Posterior cingulate gyrus (tissue), 11 donors: ENCODE measurements around the gene GLRX5.
A peak's percentile ranks its signal among the peaks of the same experiment; 100 is the strongest.

Source experiments
- DNase-seq, 10 donors: peaks; one replicate each; pipeline versions ENCODE4 v3.0.0 to v3.0.0-alpha.2; 2020 to 2021; ENCODE audit warnings: mixed read lengths in 3 of 10
- intact Hi-C: fragments of 100-400 bp; cut with DNase I; formaldehyde crosslinking; loops from one replicate; pipeline ENCODE4 v1.15.1; 2023

The GLRX5 gene

DNA sequence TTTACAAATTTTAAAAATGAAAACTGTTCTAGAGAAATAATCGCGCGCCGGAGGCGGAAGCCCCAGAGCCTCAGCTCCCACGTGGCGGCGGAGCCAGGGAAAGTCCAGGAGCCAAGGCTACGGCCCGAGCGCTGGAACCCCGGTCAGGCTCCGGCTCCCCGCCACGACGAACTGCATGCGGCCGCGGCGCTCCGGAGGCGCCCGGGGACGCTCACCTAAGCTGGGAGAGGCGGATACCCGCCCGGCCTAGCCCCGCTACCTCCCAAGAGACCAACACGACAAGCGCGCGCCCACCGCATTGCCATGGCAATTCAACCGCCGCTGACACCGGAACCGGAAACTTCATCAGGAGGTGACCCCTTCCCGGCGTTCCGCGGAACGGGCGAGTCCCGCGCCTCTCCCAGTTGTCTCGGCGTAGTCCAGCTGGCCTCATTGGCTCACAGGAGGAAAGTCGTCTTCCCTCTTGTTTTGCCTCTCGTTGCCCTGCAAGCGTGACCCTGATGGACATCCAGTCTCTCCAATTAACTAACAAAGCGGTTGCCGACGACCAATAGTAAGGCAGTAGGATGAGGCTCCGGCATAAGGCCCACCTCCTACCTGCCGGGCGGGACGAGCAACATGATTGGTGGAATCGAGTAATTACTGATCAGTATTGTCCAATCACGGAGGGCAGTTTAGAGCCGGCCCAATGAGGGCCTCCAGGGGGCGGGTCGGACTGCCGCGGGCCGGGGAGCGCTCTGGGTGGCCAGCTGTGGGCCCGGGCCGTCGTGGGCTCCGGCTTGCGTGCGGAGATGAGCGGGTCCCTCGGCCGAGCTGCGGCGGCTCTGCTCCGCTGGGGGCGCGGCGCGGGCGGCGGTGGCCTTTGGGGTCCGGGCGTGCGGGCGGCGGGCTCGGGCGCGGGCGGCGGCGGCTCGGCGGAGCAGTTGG lies at the start of gene GLRX5:
Gene GLRX5 (plus strand): TSS at position 752 of the 927 bp plus-strand sequence. CDS start 40 bp downstream, at position 792.
- DNase-seq, result peak; percentile 96 to 100 (median 98)
- intact Hi-C loops, result no loop called here

DNA sequence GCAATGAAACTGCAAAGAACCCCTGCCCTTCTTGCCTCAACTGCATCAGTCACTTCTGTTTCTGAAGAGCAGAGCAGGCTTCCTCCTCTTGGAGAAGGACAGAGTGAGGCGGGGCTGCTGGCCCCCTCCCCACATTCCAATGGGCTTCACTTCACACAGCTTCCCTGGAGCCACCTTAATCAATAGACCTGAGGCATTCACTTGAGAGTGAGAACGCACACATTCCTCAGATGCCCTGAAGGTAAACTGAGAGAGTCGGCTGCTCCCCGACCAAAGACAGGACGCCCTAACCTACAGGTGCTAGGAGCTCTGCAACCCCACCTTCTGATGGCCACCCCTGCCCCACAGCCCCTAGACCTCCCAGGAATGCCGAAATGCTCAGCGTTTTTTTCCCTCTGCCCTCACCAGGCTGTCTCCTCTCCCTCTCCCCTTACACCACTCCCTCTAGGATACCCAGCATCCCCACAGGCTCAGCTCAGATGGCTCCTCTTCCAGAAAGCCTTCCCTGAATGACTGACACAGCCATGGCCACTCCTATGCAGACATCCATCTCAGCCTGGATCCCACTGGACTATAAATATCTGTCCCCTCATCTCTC lies 49.5 kb upstream of the GLRX5 start:
- intact Hi-C loops, result no loop called here
- DNase-seq, result peak in 2 of 10 donors; percentile 33 to 34

DNA sequence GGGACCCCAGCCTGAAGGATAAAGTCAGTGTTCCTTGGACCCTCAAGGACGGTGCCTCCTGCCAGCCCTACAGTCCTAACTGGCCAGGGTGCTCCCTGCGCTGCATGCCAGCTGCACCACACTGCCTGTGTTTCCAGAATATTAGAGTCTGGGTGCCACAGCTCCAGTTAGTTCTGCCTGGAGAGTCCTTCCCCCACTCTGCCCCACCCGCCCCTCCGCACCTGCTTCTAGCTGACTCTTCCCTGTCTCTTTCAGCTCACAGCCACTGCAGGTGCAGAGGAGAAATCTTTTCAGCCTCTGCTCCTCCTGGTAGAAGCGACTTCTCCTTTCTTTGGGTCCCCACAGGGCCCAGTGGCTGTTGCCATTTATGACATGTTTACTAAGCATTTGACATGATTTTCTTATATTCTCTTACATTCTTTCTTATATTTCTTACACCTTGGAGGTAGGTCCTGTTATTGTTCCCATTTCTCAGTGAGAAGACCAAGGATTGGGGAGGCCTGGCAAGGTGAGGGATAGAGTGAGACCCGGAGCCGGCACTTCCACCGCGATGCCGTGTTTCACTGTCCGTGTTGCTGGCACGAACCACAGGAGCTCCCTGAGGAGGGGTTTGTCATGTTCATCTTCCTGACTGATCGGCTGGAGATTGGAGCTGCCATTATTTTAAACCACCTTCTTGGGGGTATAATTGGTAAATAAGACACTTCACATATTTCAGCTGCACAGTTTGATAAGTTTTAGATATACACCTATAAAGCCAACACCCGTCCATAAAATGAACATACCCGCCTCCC lies 47.8 kb upstream of the GLRX5 start:
- intact Hi-C loops, result no loop called here

DNA sequence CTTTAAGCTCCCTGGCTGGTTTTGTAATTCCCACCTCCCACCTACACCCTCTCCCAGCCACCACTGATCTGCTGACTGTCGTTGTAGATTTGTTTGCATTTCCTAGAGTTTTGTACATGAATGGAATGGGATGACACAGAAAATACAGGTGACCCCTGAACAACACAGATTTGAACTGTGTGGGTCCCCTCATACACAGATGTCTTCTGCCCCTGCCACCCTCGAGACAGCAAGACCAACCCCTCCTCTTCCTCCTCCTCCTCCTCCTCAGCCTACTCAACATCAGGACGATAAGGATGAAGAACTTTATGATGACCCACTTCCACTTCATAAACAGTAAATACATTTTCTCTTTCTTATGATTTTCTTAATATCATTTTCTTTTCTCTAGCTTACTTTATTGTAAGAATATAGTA lies 47.2 kb upstream of the GLRX5 start:
- intact Hi-C loops, result no loop called here
- peak in 1 of 10 donors; percentile 18 for DNase-seq

More for the DNA sequence above, 47.8 kb upstream of the GLRX5 start:
- DNase-seq, result peak in 3 of 10 donors; percentile 55 to 70 (median 67)

DNA sequence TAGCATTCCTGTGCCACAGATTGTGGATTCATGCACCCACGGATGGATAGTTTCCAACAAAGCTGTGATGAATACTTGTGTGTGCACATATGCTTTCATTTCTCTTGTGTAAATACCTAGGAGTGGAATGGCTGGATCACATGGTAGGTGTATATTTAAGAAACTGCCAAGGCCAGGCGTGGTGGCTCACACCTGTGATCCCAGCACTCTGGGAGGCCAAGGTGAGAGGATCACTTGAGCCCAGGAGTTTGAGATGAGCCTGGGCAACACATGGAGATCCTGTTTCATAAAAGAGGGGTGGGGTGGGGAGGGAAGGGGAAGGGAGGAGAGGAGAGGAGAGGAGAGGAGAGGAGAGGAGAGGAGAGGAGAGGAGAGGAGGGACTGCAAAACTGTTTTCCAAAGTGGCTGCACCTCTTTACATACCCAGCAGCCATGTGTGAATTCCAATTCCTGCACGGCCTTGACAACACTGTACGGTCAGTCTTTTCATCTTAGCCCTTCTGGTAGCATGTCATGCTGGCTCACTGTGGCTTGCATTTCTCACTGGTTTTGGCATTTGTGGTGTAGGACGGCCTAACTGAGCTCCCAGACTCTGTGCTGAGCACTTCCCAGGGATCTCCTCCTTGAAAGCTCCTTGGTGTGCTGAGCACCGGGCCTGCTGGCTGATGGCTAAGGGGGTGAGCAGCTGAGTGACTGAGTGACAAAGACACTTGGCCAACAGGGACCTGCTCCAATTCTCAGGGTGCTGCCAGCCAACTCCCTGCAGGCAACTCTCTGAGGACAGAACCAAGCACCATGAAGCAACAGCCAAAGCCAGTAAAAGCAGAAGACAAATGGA lies 46.3 kb upstream of the GLRX5 start:
- intact Hi-C loops, result no loop called here
- DNase-seq, result peak in 6 of 10 donors; percentile 33 to 91 (median 54)

DNA sequence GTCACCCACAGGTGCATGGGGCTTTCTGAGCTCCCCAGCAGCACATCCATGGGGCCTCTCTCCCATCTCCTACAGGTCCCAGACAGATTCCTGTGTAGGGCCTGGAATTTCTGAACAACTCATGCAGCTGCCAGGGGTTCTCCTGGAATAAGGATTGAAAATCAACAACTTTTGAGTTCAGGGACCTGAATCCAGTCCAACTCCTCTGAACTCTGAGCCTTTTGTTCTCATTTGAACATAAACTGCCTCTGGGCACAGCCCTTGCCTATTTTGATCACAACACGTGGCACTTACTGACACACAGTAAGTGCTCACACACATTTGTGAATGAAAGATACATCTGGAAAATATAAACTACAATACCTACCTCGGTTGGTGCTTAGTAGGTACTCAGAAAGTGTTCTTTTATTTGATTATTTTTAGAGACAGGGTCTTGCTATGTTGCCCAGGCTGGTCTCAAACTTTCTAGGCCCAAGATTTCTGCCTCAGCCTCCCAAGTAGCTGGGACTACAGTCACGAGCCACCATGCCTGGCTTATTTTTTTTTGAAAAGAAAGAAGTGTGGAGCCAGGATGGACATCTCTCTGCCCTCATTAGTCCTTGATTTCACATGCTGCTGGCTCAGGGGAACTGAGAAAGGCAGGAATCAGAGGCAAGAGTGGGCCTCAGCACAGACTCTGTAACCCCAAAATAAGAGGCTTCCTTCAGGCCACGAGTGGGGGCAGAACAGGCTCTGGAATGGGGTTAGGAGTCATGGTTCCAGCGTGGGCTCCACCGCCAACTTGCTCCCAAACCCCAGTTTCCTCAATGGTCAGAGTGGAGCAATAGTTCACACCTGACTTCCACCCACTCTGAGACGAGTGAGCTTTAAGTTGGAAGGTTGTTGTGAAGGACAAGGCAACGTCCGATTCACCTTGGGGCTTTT lies 45.4 kb upstream of the GLRX5 start:
- DNase-seq, result peak in 2 of 10 donors; percentile 32 to 59
- intact Hi-C loops, result no loop called here

DNA sequence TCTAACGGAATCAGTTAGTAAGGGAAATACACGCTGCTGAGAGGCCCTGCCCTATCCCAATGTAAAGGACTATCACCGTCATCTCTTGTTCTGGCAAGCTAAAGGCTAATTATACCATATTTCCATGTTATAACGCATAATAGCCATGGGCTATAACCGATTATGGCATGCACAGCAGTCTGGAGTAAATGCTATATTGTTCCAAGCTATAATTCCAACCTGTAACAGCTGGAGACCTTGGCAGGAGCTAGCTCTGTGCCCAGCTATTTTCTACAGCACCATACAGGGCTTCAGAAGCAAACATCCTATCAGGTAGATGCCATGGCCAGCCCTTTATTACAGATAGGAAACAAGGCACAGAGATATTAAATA lies 44.7 kb upstream of the GLRX5 start:
- intact Hi-C loops, result no loop called here

DNA sequence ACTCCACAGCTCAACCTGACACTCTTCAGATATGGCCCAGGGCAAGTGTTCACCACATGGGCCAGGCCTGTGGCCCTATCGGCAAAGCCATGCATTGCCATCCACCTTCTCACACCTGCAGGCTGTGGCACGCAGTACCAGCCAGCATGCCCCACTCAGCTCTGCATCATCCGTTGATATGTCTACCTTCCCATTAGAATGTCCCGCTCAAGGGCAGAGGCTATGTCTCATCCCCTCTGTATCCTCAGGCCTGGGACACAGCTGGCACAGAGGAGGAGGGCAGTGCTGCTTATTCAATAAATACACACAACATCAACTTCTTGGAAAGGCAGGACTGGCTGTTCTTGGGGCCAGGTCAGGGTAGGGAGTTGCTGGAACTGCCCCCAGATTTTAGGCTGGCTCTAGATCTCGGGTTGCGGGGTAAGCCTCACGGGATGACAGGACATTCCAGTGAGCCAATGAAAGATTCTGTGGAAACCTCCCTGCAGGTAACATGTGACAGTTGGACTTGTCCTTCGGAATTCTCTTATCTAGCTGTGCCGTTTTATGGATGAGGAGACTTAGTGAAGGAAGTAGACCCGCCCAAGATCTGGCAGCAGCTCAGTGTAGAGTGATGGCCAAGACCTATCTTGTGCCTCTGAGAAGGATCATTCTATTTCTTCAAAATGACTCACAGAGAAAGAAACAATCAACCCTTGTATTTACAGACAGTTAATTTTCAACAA lies 44.0 kb upstream of the GLRX5 start:
- intact Hi-C loops, result no loop called here
- DNase-seq, result peak in 2 of 10 donors; percentile 19 to 52

More for the DNA sequence above, 44.7 kb upstream of the GLRX5 start:
- DNase-seq, result no peak

DNA sequence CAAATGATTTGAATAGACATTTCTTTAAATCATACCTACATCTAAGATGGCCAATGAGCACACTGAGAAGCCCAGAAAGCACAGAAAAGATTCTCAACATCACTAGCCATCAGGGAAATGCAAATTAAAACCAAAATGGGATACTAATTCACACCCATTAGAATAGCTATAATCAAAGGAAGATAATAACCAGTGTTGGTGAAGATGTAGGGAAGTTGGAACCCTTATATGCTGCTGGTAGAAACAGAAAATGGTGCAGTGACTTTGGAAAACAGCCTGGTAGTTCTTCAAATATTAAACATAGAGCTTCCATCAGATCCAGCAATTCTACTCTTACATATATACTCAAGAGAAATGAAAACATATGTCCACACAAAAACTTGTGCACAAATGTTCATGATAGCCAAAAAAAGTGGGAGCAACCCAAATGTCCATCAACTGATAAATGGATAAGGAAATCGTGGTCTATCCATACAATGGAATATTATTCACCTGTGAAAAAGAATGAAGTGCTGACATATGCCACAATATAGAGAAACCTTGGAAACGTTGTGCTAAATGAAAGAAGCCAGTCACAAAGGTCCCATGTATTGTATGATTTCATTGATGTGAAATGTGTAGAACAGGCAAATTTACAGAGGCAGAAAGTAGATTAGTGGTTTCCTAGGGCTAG lies 42.8 kb upstream of the GLRX5 start:
- no peak for DNase-seq
- intact Hi-C loops, result no loop called here

DNA sequence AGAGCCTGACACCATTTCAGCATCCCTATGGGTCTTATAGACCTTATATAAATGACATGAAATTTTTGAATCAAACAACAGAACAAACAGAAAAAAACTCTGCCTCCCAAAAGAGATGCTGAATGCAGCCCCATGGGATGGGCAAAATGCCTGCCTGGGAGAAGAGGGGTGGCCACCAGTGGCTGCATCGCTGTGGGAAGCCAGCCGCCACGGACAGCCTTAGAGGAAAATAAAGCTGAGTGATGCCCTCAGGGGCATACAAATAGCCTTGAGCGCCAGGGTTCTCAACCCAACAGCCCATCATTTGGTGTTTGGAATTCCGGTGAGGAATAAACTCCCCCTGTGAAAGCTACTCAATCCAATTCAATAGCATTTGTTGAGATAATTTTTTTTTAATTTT lies 41.3 kb upstream of the GLRX5 start:
- intact Hi-C loops, result no loop called here
- peak in 3 of 10 donors; percentile 39 to 57 (median 42) for DNase-seq

DNA sequence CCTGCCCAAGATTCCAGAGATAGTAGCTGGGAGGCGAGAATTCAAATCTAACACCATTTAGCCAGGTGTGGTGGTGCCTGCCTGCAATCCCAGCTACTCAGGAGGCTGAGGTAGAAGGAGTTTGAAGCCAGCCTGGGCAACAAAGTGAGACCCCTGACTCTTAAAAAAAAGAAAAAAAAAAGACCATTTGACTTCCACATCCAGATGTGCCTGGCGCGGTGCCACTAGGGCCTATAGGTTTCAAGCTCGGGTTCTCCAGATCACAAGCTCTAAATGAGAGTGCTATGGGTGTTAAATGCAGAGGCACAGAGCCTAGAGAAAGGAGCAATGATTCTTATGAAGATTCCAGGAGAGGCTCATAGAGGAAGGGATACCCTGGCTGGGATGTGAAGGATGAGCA lies 40.9 kb upstream of the GLRX5 start:
- intact Hi-C loops, result no loop called here
- peak in 3 of 10 donors; percentile 3 to 65 (median 28) for DNase-seq

DNA sequence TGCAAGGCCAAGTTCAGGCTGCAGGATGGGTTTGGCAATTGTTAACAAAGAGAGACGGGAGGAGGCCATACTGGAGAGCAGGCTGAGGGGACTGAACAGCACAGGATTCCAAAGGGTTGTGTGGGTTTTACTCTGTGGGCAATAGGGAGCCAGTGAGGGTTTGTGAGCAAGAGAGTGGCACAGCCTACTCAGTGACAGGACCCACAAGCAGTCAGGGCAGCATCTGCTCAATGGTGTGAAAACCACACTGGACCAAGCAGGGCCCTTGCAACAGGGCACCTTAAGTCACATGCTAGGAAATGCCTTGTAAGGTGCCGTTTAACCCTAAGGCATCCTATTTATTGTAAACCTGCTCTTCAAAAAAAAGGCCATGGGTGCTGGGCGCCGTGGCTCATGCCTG lies 40.4 kb upstream of the GLRX5 start:
- peak in 2 of 10 donors; percentile 35 to 67 for DNase-seq
- intact Hi-C loops, result no loop called here

DNA sequence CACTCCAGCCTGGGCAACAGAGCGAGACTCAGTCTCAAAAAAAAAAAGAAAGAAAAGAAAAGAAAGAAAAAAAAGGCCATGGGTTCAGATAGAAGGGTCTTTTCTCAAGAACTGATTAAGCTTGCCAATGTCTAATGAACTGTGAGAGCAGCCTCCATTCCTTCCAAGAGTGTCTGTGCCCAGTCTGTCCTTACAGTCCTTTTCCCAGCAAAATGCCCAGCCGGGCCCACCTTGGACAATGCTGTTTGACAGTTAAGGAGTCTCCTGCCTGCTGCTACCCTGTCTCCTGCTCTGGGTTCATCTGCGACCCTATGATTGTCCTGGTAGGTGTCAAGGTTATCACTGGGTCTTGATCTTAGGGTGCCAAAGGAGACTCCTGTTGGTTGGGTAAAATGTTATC lies 39.8 kb upstream of the GLRX5 start:
- peak in 3 of 10 donors; percentile 55 to 82 (median 59) for DNase-seq
- intact Hi-C loops, result no loop called here

DNA sequence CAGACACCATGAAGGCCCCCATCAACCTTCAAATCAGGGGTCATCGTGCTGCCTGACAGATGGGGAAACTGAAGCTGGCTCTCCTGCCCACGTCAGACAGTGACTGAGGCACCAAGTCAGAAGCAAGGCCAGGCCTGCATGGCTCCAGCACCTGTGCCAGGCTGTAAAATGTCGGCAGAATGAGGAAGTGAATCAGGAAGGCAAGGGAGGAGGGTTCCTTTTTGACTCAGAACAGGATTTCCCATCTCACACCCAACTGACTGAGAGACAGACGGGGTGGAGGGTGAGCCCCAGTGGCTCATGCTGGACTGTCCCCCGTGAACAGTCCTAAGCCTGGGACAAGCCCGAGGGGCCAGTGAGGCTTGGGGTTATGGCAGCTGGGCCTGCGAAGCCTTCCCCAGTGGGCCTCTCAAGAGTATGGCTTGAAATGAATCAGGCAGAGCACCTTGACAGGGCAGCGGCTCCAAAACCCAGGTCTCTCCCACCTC lies 39.3 kb upstream of the GLRX5 start:
- intact Hi-C loops, result no loop called here
- peak in 3 of 10 donors; percentile 40 to 70 (median 70) for DNase-seq

DNA sequence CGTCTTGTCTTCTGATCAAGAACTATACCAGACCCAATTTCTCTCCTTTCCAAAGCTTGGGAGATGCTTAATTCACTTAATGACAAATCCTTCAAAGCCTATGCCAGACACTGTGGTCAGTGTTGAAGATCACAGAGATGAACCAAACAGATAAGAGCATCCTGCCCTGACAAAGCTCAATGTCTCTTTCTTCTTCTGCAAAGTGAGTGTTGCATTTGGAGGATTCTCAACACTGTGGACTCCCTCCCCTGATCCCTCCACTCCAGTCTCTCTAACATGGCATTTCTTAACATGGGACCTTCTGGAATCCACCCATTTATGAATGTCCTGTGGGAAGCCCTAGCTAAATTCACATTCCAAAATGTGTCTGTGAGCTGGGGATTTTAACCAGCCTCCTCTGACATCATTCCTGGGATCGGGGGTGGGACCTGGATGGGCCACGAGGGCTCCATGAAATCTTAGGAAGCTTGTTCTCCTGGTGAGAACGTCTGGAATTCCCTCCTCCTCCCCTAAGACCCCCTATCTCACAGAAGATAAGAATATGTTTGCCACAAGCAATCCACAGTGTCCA lies 38.7 kb upstream of the GLRX5 start:
- peak in 2 of 10 donors; percentile 3 for DNase-seq
- intact Hi-C loops, result no loop called here

DNA sequence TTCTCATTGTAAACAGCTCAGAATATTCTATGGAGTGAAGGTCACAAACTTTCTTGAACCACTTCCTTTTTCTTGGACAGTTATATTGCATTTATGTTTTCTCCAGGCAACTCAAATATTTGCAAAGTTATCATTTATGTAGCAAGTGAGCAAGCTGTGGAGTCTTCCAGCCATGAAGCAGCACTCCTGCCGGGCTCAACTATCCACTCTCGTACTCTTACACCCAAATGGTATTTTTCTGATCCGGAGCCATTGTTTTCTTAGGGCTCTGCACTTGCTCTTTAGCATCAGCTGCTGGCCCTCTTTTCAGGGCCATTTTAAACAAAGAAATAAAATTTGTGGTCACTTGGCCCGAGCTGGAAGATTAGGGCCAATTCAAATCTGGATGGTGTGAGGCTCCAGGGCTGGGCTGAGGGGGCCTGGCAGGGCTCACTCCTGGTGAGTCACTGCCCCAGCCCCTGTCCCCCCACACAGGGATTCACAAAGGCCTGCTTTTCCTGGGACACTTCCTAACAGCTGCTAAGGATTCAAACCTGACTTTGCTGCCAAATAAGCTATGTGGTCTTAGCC lies 38.1 kb upstream of the GLRX5 start:
- intact Hi-C loops, result no loop called here
- peak in 4 of 10 donors; percentile 36 to 86 (median 75) for DNase-seq

DNA sequence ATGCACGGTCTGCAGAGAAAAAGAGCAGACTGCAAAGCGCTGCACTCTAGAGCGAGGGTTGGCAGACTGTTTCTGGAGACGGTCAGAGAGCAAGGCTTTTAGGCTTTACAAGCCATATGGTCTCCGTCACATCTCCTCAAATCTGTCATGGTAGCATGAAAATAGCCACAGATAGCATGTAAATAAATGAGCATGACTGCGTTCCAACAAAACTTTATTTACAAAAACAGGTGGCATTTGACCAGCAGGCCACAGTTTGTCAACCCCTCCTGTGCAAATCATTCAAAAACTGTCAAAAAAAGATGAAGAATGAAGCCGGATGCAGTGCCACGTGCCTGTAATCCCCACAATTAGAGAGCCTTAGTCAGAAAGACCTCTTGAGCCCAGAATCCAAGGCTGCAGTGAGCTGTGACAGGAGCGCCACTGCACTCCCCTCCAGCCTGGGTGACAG lies 37.3 kb upstream of the GLRX5 start:
- peak in 2 of 10 donors; percentile 16 to 40 for DNase-seq
- intact Hi-C loops, result no loop called here
